ENCODE results near the gene PHKB. TPM values are rescaled to one million over a fixed set of nuclear protein-coding genes. Genes with fewer than 3 reads are reported as not detected.

The PHKB gene
- polyA plus RNA-seq, 1 donor from 2014 or later, result 99.5 TPM

- H3K9ac ChIP-seq (ENCODE audit: low read length), result no peak overlapping the region
Observed at GRCh38 chr16:47473792-47474191, 12.7 kb downstream of the PHKB start.

GRCh38 chr16:47475786-47476185, 14.7 kb downstream of the PHKB start:
- no peaks in the 10 kb centered on the region for H3K9me3 ChIP-seq (ENCODE audit: low read length)
- no peak overlapping the region for H3K4me3 ChIP-seq (ENCODE audit: low read length)
- H3K36me3 ChIP-seq (ENCODE audit: insufficient read depth, low read length), result peaks cover 4% of the 10 kb centered on the region
- peaks cover 6% of the 10 kb centered on the region for H3K79me2 ChIP-seq (replicated peaks; ENCODE audit: insufficient read depth, low read length)
- no peaks in the 10 kb centered on the region for H3K9me2 ChIP-seq (ENCODE audit: insufficient read depth, low read length)
- no peak overlapping the region for H2AFZ ChIP-seq (ENCODE audit: low read depth, low read length)
- H3K4me2 ChIP-seq (ENCODE audit: low read length), result no peak overlapping the region
- H3K9ac ChIP-seq (ENCODE audit: low read length), result no peak overlapping the region
- no peak overlapping the region for H3K27ac ChIP-seq (ENCODE audit: low read length)
- no peaks in the 10 kb centered on the region for H4K20me1 ChIP-seq (ENCODE audit: insufficient read depth)
- H3K27me3 ChIP-seq (ENCODE audit: insufficient read depth, low read depth, low read length), result no peaks in the 10 kb centered on the region
- H3F3A ChIP-seq (ENCODE audit: insufficient read depth, low read length, poor library complexity, severe bottlenecking), result peaks cover 4% of the 10 kb centered on the region
- no peak for TF ChIP-seq EP300 (conservative IDR thresholded peaks at IDR 0.05; ENCODE audit: poor library complexity, severe bottlenecking)
- TF ChIP-seq POLR2AphosphoS5 (IDR thresholded peaks at IDR 0.05), result no peak
- no peak for TF ChIP-seq MXI1 (conservative IDR thresholded peaks at IDR 0.05; ENCODE audit: poor library complexity, severe bottlenecking)
- TF ChIP-seq EZH2 (IDR thresholded peaks at IDR 0.05; ENCODE audit: borderline replicate concordance, insufficient read depth, low read length, poor library complexity, severe bottlenecking), result no peak
- no peak for TF ChIP-seq CTCF (IDR thresholded peaks at IDR 0.05; ENCODE audit: poor library complexity, severe bottlenecking)

More at GRCh38 chr16:47473792-47474191, 12.7 kb downstream of the PHKB start:
- Histone ChIP-seq H3K4me3 (ENCODE audit: low read length) (no peak overlapping the region), H4K20me1 (ENCODE audit: insufficient read depth) (no peaks in the 10 kb centered on the region), H3F3A (ENCODE audit: insufficient read depth, low read length, poor library complexity, severe bottlenecking) (peaks cover 4% of the 10 kb centered on the region), H3K27me3 (ENCODE audit: insufficient read depth, low read depth, low read length) (no peaks in the 10 kb centered on the region), H3K9me3 (ENCODE audit: low read length) (no peaks in the 10 kb centered on the region), H3K36me3 (ENCODE audit: insufficient read depth, low read length) (peaks cover 4% of the 10 kb centered on the region), H3K79me2 (replicated peaks; ENCODE audit: insufficient read depth, low read length) (peaks cover 6% of the 10 kb centered on the region), H3K27ac (ENCODE audit: low read length) (no peak overlapping the region), H3K9me2 (ENCODE audit: insufficient read depth, low read length) (no peaks in the 10 kb centered on the region), H2AFZ (ENCODE audit: low read depth, low read length) (no peak overlapping the region), H3K4me2 (ENCODE audit: low read length) (no peak overlapping the region)
- TF ChIP-seq MXI1 (conservative IDR thresholded peaks at IDR 0.05; ENCODE audit: poor library complexity, severe bottlenecking), result no peak
- no peak for TF ChIP-seq REST (IDR thresholded peaks at IDR 0.05; ENCODE audit: borderline replicate concordance)
- no peak for TF ChIP-seq EP300 (conservative IDR thresholded peaks at IDR 0.05; ENCODE audit: poor library complexity, severe bottlenecking)
- no peak for TF ChIP-seq RAD21 (conservative IDR thresholded peaks at IDR 0.05)
- no peak for TF ChIP-seq EZH2 (IDR thresholded peaks at IDR 0.05; ENCODE audit: borderline replicate concordance, insufficient read depth, low read length, poor library complexity, severe bottlenecking)
- no peak for TF ChIP-seq TAF1 (IDR thresholded peaks at IDR 0.05; ENCODE audit: low read depth)
- TF ChIP-seq CTCF (IDR thresholded peaks at IDR 0.05; ENCODE audit: poor library complexity, severe bottlenecking), result no peak
